ENCODE results near the gene C10orf53. TPM values are rescaled to one million over a fixed set of nuclear protein-coding genes. Genes with fewer than 3 reads are reported as not detected.
A peak's percentile ranks its signal among the peaks of the same experiment; 100 is the strongest.
"Not testable (repeated sequence)": the region's sequence is repeated elsewhere in the genome, so short reads cannot be mapped to it uniquely, and the experiment has no call there.

The C10orf53 gene
- total RNA-seq, 1 experiment from 2014 or later, result not detected

GRCh38 chr10:49688261-49688846, 8.9 kb downstream of the C10orf53 start:
- DNase-seq (ENCODE audit: low spot score), result no peak

- no peak for DNase-seq (ENCODE audit: low spot score)
These were observed 9.5 kb downstream of the C10orf53 start for GRCh38 chr10:49688920-49689319.

GRCh38 chr10:49689882-49690510, 10.5 kb downstream of the C10orf53 start:
- DNase-seq (ENCODE audit: low spot score), result no peak

GRCh38 chr10:49690698-49691356, 11.4 kb downstream of the C10orf53 start:
- DNase-seq (ENCODE audit: low spot score), result no peak

- DNase-seq (ENCODE audit: low spot score), result no peak
These were observed 12.1 kb downstream of the C10orf53 start for GRCh38 chr10:49691588-49691987.

GRCh38 chr10:49694466-49694865, 15.0 kb downstream of the C10orf53 start:
- DNase-seq (ENCODE audit: low spot score), result no peak

GRCh38 chr10:49696311-49696710, 16.9 kb downstream of the C10orf53 start:
- no peak for DNase-seq (ENCODE audit: low spot score)

GRCh38 chr10:49698679-49699078, 19.2 kb downstream of the C10orf53 start:
- no peak for DNase-seq (ENCODE audit: low spot score)

- DNase-seq (ENCODE audit: low spot score), result no peak
These were observed 20.8 kb downstream of the C10orf53 start for GRCh38 chr10:49700211-49700610.

- DNase-seq (ENCODE audit: low spot score), result peak; percentile 32
These were observed 21.5 kb downstream of the C10orf53 start for GRCh38 chr10:49700997-49701396.

- DNase-seq (ENCODE audit: low spot score), result no peak
These were observed 28.1 kb downstream of the C10orf53 start for GRCh38 chr10:49707585-49707984.

GRCh38 chr10:49709934-49710333, 30.5 kb downstream of the C10orf53 start:
- DNase-seq (ENCODE audit: low spot score), result no peak

- DNase-seq (ENCODE audit: low spot score), result no peak
These were observed 31.5 kb downstream of the C10orf53 start for GRCh38 chr10:49710966-49711365.

GRCh38 chr10:49711481-49711880, 32.0 kb downstream of the C10orf53 start:
- no peak for DNase-seq (ENCODE audit: low spot score)

GRCh38 chr10:49713266-49713665, 33.8 kb downstream of the C10orf53 start:
- no peak for DNase-seq (ENCODE audit: low spot score)

GRCh38 chr10:49715157-49715556, 35.7 kb downstream of the C10orf53 start:
- not testable (repeated sequence) for DNase-seq (ENCODE audit: low spot score)

- DNase-seq (ENCODE audit: low spot score), result no peak
These were observed 47.1 kb downstream of the C10orf53 start for GRCh38 chr10:49726593-49726992.

- DNase-seq (ENCODE audit: low spot score), result no peak
These were observed 54.4 kb downstream of the C10orf53 start for GRCh38 chr10:49733866-49734265.

- DNase-seq (ENCODE audit: low spot score), result peak; percentile 90
These were observed 55.2 kb downstream of the C10orf53 start for GRCh38 chr10:49734676-49735075.

- no peak for DNase-seq (ENCODE audit: low spot score)
These were observed 55.7 kb downstream of the C10orf53 start for GRCh38 chr10:49735161-49735560.

- DNase-seq (ENCODE audit: low spot score), result no peak
These were observed 56.6 kb downstream of the C10orf53 start for GRCh38 chr10:49735848-49736563.

GRCh38 chr10:49736564-49737113, 57.2 kb downstream of the C10orf53 start:
- no peak for DNase-seq (ENCODE audit: low spot score)

All from HT-29 (cell line).